ENCODE results near the gene RHOT2. TPM values are rescaled to one million over a fixed set of nuclear protein-coding genes. Genes with fewer than 3 reads are reported as not detected.

RHOT2 gene
- total and polyA plus RNA-seq, 7 donors = 35.3 to 159 (median 52.9) TPM

GRCh38 chr16:652454-653305 is 15.3 kb upstream of the RHOT2 start:
- Histone ChIP-seq H3K4me3 (no peak overlapping the region), H3K9me3 (no peaks in the 10 kb centered on the region), H3K36me3 (peaks cover 0 to 43% (median 0%) of the 10 kb centered on the region in 4 donors), H3K4me1 (peaks cover 0 to 27% (median 23%) of the 10 kb centered on the region in 4 donors), H3K27me3 (no peaks in the 10 kb centered on the region), H3K27ac (no peak overlapping the region)
- TF ChIP-seq EP300 (IDR thresholded peaks at IDR 0.05) = no peak
- TF ChIP-seq, protein P1, sequence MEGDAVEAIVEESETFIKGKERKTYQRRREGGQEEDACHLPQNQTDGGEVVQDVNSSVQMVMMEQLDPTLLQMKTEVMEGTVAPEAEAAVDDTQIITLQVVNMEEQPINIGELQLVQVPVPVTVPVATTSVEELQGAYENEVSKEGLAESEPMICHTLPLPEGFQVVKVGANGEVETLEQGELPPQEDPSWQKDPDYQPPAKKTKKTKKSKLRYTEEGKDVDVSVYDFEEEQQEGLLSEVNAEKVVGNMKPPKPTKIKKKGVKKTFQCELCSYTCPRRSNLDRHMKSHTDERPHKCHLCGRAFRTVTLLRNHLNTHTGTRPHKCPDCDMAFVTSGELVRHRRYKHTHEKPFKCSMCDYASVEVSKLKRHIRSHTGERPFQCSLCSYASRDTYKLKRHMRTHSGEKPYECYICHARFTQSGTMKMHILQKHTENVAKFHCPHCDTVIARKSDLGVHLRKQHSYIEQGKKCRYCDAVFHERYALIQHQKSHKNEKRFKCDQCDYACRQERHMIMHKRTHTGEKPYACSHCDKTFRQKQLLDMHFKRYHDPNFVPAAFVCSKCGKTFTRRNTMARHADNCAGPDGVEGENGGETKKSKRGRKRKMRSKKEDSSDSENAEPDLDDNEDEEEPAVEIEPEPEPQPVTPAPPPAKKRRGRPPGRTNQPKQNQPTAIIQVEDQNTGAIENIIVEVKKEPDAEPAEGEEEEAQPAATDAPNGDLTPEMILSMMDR (IDR thresholded peaks at IDR 0.05) = no peak
- no peak for TF ChIP-seq POLR2AphosphoS5 (IDR thresholded peaks at IDR 0.05)
- TF ChIP-seq POLR2A (IDR thresholded peaks at IDR 0.05) = no peak
- DNase-seq = no peak
- WGBS, 2 donors = 86 to 90% methylated on average over 28 of the region's 28 CpGs
- intact Hi-C loops (cut with DNase I) = no loop called here

- Histone ChIP-seq H3K36me3 (peaks cover 0 to 54% (median 3%) of the 10 kb centered on the region in 4 donors), H3K27ac (no peak overlapping the region), H3K4me3 (no peak overlapping the region), H3K9me3 (no peaks in the 10 kb centered on the region), H3K27me3 (no peaks in the 10 kb centered on the region), H3K4me1 (peaks cover 0 to 15% (median 13%) of the 10 kb centered on the region in 4 donors)
- TF ChIP-seq EP300 (IDR thresholded peaks at IDR 0.05) (no peak), POLR2AphosphoS5 (IDR thresholded peaks at IDR 0.05) (no peak), POLR2A (IDR thresholded peaks at IDR 0.05) (no peak)
- TF ChIP-seq, protein P1 (IDR thresholded peaks at IDR 0.05) = no peak
- WGBS, 2 donors = 93% methylated on average over 12 of the region's 12 CpGs
- no peak for DNase-seq
- intact Hi-C loops (cut with DNase I) = no loop called here
These were observed 13.9 kb upstream of the RHOT2 start for GRCh38 chr16:654034-654433.

- Histone ChIP-seq H3K27ac (no peak overlapping the region), H3K4me3 (no peak overlapping the region), H3K4me1 (peaks cover 0 to 19% (median 14%) of the 10 kb centered on the region in 4 donors), H3K27me3 (no peaks in the 10 kb centered on the region), H3K36me3 (peaks cover 0 to 48% (median 3%) of the 10 kb centered on the region in 4 donors), H3K9me3 (no peaks in the 10 kb centered on the region)
- intact Hi-C loops (cut with DNase I) = no loop called here
- no peak for DNase-seq
- 95 to 96% methylated on average over 22 of the region's 22 CpGs for WGBS, 2 donors
- TF ChIP-seq, protein P1 (IDR thresholded peaks at IDR 0.05) = no peak
These were observed 10.4 kb upstream of the RHOT2 start for GRCh38 chr16:657487-657886.

- intact Hi-C loops (cut with DNase I) = no loop called here
- peaks cover 0 to 35% (median 3%) of the 10 kb centered on the region in 4 donors for H3K36me3 ChIP-seq
- no peak overlapping the region for H3K27ac ChIP-seq
- no peak overlapping the region for H3K4me3 ChIP-seq
- TF ChIP-seq POLR2A (IDR thresholded peaks at IDR 0.05) = no peak
- TF ChIP-seq, protein P1 (IDR thresholded peaks at IDR 0.05) = no peak
- no peak for TF ChIP-seq EP300 (IDR thresholded peaks at IDR 0.05)
- TF ChIP-seq POLR2AphosphoS5 (IDR thresholded peaks at IDR 0.05) = no peak
- no peaks in the 10 kb centered on the region for H3K27me3 ChIP-seq
- H3K4me1 ChIP-seq = peaks cover 0 to 19% (median 14%) of the 10 kb centered on the region in 4 donors
- no peaks in the 10 kb centered on the region for H3K9me3 ChIP-seq
- no peak for DNase-seq
- whole genome bisulfite sequencing, 2 donors = 92% methylated on average over 35 of the region's 35 CpGs
These were observed 9.0 kb upstream of the RHOT2 start for GRCh38 chr16:658679-659571.
